Esophagus muscularis mucosa (tissue), 4 donors: Measurements from ENCODE around the gene DTD2. TPM values are rescaled to one million over a fixed set of nuclear protein-coding genes. Genes with fewer than 3 reads are reported as not detected.

Experiments used
- DNase-seq: peaks from one replicate; pipeline ENCODE4 v3.0.0-alpha.2; 2017; ENCODE audit errors: extremely low spot score
- H3K27ac ChIP-seq, 4 donors: fragments of 200-600 bp; sonication (generic); replicated peaks in 1 of 4; 1 replicate in 3 of 4; 2 replicates in 1 of 4; pipeline ENCODE4 v1.5.1; 2016 to 2019; ENCODE audit warnings: mild to moderate bottlenecking in 1 of 4
- H3K27me3 ChIP-seq, 4 donors: fragments of 200-600 bp; sonication (generic); one replicate each; pipeline versions ENCODE4 v1.5.1 to v1.6.0; 2016 to 2019
- H3K36me3 ChIP-seq, 4 donors: fragments of 200-600 bp; sonication (generic); one replicate each; pipeline ENCODE4 v1.5.1; 2016 to 2019
- H3K4me1 ChIP-seq, 4 donors: fragments of 200-600 bp; sonication (generic); one replicate each; pipeline ENCODE4 v1.5.1; 2016 to 2019
- H3K4me3 ChIP-seq, 4 donors: fragments of 200-600 bp; sonication (generic); 1 replicate in 2 of 4; 2 replicates in 2 of 4; pipeline ENCODE4 v1.5.1; 2016 to 2019; ENCODE audit warnings: mild to moderate bottlenecking in 4 of 4, moderate library complexity in 1 of 4
- H3K9me3 ChIP-seq, 4 donors: fragments of 200-600 bp; sonication (generic); 1 replicate in 3 of 4; 2 replicates in 1 of 4; pipeline ENCODE4 v1.5.1; 2016 to 2019
- CTCF ChIP-seq, 3 experiments: fragments of 200-600 bp in 2 of 3; fragments of 450-650 bp in 1 of 3; sonication (generic) in 2 of 3; IDR thresholded peaks; one replicate each; pipeline ENCODE4 v1.5.1; 2017 to 2019; ENCODE audit warnings: antibody characterized with exemption in 3 of 3, mild to moderate bottlenecking in 2 of 3, moderate library complexity in 1 of 3
- EP300 ChIP-seq: sonication (generic); formaldehyde crosslinking; IDR thresholded peaks from one replicate; pipeline ENCODE4 v1.6.1; 2017; ENCODE audit warnings: antibody characterized with exemption
- POLR2A ChIP-seq: fragments of 450-650 bp; IDR thresholded peaks from one replicate; pipeline ENCODE4 v1.6.1; 2017; ENCODE audit warnings: antibody characterized with exemption, moderate library complexity, mild to moderate bottlenecking, low read depth
- POLR2AphosphoS5 ChIP-seq, 2 donors: sonication (generic); formaldehyde crosslinking; IDR thresholded peaks; one replicate each; pipeline ENCODE4 v1.6.1; 2017; ENCODE audit warnings: antibody characterized with exemption in 2 of 2
- WGBS: methylation state at CpG from one replicate; pipeline ENCODE4 v1.1.5; 2018; 5-methylcytosine and 5-hydroxymethylcytosine counted together
- intact Hi-C: fragments of 100-400 bp; cut with DNase I; formaldehyde crosslinking; loops from one replicate; pipeline ENCODE4 v1.15.1; 2023
- total RNA-seq, 4 donors: library from RNA; depleted of rRNA; stranded (reverse); fragments of >200 nt; gene quantifications; one replicate each; pipeline versions ENCODE4 v1.1.0 to v1.2.1, GENCODE V29; 2016

Gene DTD2
- total RNA-seq, 4 donors from 2014 or later = 27.8 to 41.1 (median 32.2) TPM

- Histone ChIP-seq H3K9me3 (no peaks in the 10 kb centered on the region), H3K27ac (no peak overlapping the region), H3K4me3 (no peak overlapping the region), H3K27me3 (no peaks in the 10 kb centered on the region), H3K36me3 (no peaks in the 10 kb centered on the region), H3K4me1 (peaks cover 5 to 12% (median 11%) of the 10 kb centered on the region in 4 donors)
- TF ChIP-seq POLR2A = no peak
- no peak for TF ChIP-seq POLR2AphosphoS5 (IDR thresholded peaks at IDR 0.05)
- TF ChIP-seq EP300 = no peak
- TF ChIP-seq CTCF (IDR thresholded peaks at IDR 0.05) = no peak
- DNase-seq = no peak
- 87% methylated on average over 3 of the region's 3 CpGs for WGBS
- intact Hi-C loops = no loop called here
Observed at GRCh38 chr14:31461545-31461944, 4.2 kb upstream of the DTD2 start.

GRCh38 chr14:31457665-31458659, 656 bp upstream of the DTD2 start:
- Histone ChIP-seq H3K4me1 (peaks cover 12 to 35% (median 31%) of the 10 kb centered on the region in 4 donors), H3K27me3 (no peaks in the 10 kb centered on the region), H3K27ac (peak overlapping the region; percentile 85 to 94 (median 88)), H3K9me3 (no peaks in the 10 kb centered on the region), H3K36me3 (peaks cover 0 to 2% (median under 1%) of the 10 kb centered on the region in 4 donors), H3K4me3 (peak overlapping the region; percentile 66 to 78 (median 72))
- DNase-seq = no peak
- no peak for TF ChIP-seq EP300
- no peak for TF ChIP-seq POLR2AphosphoS5 (IDR thresholded peaks at IDR 0.05)
- no peak for TF ChIP-seq CTCF (IDR thresholded peaks at IDR 0.05)
- TF ChIP-seq POLR2A = no peak
- 61% methylated on average over 11 of the region's 11 CpGs for whole genome bisulfite sequencing
- intact Hi-C loops = loop anchor here (2.0 to 5.0 kb wide), 2 partner anchors 36 to 103 kb away; partner anchors contain the start of genes HEATR5A and NUBPL

GRCh38 chr14:31449971-31450610, 7.2 kb downstream of the DTD2 start:
- intact Hi-C loops = no loop called here
- TF ChIP-seq POLR2A (no peak), CTCF (IDR thresholded peaks at IDR 0.05) (peak; percentile 36 to 66 (median 53))
- DNase-seq = no peak
- peaks cover 0 to 16% (median 13%) of the 10 kb centered on the region in 4 donors for H3K4me1 ChIP-seq
- H3K4me3 ChIP-seq = no peak overlapping the region
- no peak overlapping the region for H3K27ac ChIP-seq
- H3K9me3 ChIP-seq = no peaks in the 10 kb centered on the region
- H3K27me3 ChIP-seq = no peaks in the 10 kb centered on the region
- 38% methylated on average over 2 of the region's 2 CpGs for WGBS
- H3K36me3 ChIP-seq = peaks cover 6 to 46% (median 19%) of the 10 kb centered on the region in 4 donors

- Histone ChIP-seq H3K27me3 (no peaks in the 10 kb centered on the region), H3K4me3 (no peak overlapping the region), H3K9me3 (no peaks in the 10 kb centered on the region), H3K27ac (no peak overlapping the region), H3K4me1 (peaks cover 0 to 7% (median 6%) of the 10 kb centered on the region in 4 donors), H3K36me3 (peaks cover 6 to 46% (median 19%) of the 10 kb centered on the region in 4 donors)
- intact Hi-C loops = no loop called here
- 71% methylated on average over 8 of the region's 8 CpGs for WGBS
- TF ChIP-seq CTCF (IDR thresholded peaks at IDR 0.05) = no peak
- TF ChIP-seq POLR2AphosphoS5 (IDR thresholded peaks at IDR 0.05) = no peak
- no peak for TF ChIP-seq POLR2A
- no peak for TF ChIP-seq EP300
- DNase-seq = no peak
Observed at GRCh38 chr14:31449136-31449535, 8.2 kb downstream of the DTD2 start.
